Stimulated activated CD8-positive, alpha-beta memory T cell treated with anti-CD3 and anti-CD28 coated beads, Interleukin-15, amount 100 ng/mL, for 4 hours (primary cell): ENCODE results near the gene ELN.

Experiments
- DNase-seq, 2 donors: peaks; one replicate each; pipeline ENCODE4 v3.0.0-alpha.2; 2020; ENCODE audit warnings: low read depth in 2 of 2

Gene ELN

DNA sequence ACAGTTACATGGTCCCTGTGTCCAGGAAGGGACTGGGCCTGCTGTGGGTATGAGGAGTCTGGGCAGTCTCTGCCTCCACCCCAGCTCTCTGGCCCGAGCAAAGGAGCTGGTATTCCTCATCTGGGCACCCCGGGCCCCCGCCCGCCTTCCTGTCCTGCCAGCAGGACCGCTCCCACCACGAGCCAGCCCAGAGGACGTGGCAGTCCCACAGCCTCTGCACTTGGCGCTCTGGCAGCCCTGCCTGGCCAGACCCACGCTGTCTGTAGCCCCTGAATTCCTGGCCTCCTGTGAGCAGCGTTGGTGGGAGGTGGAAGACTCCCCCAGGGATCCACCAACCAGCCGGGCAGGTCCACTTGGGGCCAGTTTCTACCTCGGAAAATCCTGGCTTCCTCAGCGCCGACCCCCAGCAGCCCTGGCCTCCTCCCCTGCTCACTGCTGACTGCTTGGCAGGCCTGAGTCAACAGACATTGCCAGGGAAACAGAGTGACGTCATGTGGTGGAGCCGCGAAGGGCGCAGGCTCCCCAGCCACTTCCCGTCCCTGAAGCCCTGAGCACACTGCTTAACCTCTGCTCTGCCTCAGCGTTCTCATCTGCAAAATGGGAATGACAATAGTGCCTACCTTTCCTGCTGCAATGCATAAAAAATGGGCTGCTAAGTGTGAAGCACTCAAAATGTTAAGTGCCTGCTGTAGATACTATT, 34.0 kb downstream of the ELN start:
- DNase-seq: peak; percentile 37 to 48

DNA sequence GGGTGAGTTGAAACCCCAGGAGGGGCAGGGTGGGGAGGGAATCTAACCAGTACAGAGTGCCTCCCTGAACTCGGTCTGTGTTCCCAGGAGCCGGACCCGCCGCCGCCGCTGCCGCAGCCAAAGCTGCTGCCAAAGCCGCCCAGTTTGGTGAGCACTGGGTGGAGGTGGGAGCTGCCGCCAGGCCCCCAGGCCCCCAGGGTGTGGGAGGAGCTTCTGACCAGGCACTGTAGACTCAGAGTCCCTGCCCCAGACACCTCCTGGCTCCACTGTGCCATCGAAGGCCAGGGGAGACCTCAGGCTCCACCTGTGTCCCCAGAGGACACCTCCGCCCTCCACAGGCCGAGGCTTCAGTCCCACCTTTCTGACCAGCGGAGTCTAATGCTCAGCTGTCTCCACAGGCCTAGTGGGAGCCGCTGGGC, 35.3 kb downstream of the ELN start:
- DNase-seq: no peak

DNA sequence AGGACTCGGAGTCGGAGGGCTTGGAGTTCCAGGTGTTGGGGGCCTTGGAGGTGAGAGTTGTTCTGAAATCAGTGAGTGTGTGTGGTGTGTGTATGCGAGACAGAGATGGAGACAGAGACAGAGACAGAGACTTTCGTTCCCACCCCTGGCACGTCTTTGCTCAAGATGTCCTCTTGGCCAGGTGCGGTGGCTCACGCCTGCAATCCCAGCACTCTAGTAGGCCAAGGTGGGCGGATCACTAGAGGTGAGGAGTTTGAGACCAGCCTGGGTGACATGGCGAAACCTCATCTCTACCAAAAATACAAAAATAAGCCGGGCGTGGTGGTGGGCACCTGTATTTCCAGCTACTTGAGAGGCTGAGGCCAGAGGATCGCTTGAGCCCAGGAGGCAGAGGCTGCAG, 35.7 kb downstream of the ELN start:
- no peak for DNase-seq

DNA sequence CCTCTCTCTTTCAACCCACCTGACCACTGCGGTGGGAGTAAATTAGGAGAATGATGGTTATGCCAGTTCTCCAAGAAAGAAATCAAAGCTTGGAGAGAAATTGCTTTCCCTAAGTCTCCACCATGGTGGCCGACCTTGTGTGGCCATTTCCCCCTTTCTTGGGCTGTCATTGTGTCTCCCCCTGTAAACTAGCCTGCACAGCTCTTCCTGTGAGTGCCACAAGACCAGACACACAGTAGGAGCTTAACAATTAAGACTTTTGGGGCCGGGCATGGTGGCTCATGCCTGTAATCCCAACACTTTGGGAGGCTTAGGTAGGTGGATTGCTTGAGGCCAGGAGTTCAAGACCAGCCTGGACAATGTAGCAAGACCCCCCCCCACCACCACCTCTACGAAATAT, 36.7 kb downstream of the ELN start:
- no peak for DNase-seq

DNA sequence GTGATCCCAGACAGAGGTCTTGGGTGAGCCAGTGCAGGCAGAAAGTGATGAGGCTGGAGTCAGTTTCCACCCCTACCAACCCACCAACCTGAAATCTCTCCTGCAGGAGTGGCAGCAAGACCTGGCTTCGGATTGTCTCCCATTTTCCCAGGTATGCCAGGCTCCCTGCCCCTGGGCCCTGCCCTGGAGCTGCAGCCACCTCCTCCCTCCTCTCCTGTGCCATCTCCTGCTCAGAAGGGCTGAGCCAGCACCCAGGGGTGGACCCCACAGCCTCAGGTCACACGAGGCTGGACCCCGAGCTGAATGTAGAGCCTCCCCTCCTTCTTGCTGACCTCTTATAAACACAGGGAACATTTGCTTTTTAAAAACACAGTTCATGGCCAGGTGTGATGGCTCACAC, 38.7 kb downstream of the ELN start:
- DNase-seq: no peak

DNA sequence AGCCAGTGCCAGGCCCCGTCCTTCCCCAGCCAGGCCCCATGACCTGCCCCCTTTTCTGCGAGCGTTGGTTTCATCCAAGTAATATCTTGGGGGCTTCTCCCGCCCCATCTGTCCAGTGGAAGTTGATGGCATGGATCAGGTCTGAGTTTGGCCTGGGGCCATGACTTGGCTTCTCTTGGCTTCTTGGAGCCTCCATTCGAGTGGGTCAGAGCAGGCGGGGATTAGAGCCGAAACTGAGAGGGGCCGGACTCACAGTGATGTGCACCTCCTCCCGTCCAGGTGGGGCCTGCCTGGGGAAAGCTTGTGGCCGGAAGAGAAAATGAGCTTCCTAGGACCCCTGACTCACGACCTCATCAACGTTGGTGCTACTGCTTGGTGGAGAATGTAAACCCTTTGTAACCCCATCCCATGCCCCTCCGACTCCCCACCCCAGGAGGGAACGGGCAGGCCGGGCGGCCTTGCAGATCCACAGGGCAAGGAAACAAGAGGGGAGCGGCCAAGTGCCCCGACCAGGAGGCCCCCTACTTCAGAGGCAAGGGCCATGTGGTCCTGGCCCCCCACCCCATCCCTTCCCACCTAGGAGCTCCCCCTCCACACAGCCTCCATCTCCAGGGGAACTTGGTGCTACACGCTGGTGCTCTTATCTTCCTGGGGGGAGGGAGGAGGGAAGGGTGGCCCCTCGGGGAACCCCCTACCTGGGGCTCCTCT, 40.6 kb downstream of the ELN start:
- DNase-seq: no peak

DNA sequence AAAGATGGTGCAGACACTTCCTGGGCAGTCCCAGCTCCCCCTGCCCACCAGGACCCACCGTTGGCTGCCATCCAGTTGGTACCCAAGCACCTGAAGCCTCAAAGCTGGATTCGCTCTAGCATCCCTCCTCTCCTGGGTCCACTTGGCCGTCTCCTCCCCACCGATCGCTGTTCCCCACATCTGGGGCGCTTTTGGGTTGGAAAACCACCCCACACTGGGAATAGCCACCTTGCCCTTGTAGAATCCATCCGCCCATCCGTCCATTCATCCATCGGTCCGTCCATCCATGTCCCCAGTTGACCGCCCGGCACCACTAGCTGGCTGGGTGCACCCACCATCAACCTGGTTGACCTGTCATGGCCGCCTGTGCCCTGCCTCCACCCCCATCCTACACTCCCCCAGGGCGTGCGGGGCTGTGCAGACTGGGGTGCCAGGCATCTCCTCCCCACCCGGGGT, 41.1 kb downstream of the ELN start:
- no peak for DNase-seq

DNA sequence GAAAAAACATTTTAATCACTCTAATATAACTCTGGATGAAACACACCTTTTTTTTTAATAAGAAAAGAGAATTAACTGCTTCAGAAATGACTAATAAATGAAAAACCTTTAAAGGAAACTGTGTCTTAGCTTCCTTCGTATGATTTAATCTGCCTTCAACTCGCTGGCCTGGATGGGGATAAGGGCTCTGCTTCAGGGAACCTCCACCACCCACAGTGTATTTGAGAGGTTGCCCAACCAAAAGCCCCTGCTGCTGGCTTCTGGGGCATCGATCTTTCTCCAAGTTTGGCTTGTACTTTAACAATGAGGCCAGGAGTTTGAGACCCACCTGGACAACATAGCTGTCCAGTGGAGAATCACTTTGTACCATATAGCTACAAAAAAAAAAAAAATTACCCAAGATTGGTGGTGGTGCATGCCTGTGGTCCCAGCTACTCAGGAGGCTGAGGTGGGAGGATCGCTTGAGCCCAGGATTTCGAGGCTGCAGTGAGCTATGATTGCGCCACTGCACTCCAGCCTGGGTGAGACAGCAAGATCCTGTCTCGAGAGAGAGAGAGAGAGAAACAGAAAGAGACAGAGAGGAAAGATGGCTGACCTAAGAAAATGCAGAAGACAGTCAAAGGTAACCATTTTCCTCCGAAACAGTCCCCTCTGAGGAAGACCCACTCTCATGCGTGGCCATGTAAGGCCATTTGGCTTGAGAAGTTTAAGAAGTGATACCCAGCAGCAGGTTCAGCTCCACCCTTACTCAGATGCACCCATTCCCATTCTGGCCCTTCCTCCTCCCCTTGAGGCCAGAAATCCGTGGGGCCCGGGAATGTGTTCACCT, 42.0 kb downstream of the ELN start:
- DNase-seq: no peak

DNA sequence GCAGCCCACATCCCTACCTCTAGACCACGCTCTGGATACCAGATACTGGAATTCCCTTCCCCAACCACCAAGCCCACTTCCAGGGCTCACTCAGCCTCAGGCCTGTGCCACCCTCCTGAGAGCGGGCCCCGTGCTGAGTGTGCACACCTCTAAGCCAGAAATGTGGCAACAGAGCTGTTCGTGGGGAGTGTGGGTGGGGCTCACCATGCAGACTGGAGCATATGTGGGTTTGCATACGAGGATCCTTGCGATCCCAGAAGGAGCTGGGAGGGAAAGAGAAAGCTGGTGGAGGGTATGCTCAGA, 42.6 kb downstream of the ELN start:
- DNase-seq: no peak

DNA sequence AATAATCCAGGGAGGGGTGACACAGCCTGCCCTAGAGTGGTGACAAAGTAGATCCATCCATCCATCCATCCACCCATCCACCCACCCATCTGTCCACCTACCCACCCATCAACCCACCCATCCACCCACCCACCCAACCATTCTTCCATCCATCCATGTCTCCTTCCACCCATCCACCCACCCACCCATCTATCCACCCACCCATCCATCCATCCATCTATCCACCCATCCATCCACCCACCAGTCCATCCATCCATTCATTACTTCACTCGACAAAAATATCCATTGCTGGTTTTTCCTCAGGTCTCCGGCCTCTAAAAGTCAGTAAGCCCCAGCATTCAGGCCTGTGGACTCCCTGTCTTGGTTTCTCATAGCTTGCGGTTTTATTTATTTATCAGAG, 43.1 kb downstream of the ELN start:
- DNase-seq: no peak

DNA sequence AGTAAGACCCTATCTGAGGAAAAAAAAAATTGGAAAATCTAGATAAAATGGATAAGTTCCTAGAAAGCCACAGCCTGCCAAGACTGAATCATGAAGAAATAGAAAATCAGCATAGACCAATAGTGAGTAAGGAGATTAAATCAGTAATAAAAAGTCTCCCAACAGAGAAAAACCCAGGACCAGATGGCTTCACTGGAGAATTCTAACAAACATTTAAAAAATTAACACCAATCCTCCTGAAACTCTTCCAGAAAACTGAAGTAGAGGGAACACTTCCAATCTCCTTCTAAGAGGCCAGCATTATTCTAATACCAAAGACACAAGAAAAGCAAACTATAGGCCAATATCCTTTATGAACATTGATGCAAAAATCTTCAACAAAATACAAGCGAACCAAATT, 46.8 kb downstream of the ELN start:
- no peak for DNase-seq

DNA sequence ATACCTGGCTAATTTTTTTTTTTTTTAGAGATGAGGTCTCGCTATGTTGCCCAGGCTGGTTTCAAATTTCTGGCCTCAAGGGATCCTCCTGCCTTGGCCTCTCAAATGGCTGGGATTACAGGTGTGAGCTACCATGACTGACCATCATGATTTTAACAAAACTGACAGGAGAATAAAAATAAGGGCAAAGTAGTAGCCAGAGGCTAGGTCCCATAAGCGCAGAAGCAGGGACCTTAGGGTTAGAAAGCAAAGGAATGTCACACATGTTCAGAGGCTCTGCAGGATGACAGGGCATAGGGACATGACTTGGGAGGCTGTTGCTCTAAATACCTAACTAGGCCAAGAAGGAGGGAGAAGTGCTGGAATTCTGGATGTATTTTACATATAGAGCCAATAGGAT, 50.5 kb downstream of the ELN start:
- no peak for DNase-seq

DNA sequence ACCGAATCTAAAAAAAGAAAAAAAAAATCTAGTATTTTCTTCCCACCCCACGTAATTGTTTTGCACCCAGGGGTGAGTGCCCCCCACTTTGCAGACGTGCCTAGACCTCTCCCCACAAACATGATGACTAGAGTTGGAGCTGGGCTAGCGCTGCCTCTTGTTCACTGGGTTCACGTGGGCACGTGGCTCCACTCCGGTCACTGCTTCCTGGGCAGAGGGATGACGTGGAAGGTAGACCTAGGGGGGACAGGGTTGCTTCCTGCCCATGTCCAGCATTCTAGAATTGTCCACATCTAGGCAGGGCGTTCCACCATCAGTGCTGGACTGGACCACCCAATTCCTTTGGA, 54.8 kb downstream of the ELN start:
- no peak for DNase-seq

DNA sequence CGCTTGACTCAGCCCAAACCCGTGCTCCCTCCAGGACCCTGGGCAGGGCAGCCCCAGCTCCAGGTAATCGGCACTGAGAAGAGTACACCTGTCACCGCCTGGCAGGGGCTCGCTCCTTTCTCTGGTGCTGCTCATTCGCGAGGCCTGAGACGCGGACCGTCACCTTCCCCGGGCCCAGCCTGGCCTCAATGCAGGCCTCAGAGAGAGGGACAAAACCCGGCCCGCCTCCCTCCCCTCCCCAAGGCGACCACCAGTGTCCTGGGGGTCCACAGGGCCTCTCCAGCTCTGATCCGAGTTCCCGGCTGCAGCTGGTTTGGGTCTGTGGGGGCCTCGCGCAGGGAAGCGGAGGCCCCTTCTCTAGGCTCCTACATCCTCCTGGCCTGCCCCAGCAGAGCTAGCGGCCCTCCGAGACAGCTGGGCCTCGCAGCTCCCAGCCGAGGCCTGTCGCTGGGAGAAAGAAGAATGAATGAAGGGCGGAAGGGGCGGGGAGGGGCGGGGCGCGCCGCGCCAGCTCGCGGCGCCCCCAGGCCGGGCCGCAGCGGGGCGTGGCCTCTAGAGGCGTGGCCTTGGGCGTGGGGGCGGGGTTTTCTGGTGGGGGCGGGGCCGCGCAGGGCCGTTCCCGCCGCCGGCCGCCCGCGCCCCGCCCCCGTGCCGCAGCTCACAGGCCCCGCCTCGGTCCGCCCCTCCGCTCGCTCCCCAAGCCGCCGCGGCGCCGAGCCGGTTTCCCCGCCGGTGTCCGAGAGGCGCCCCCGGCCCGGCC, 55.3 kb downstream of the ELN start, which contains the start of gene LIMK1:
Gene LIMK1 (plus strand): TSS at position 688 of the 760 bp plus-strand sequence. CDS start 187 bp downstream, outside the sequence.
- DNase-seq: peak; percentile 52 to 67

DNA sequence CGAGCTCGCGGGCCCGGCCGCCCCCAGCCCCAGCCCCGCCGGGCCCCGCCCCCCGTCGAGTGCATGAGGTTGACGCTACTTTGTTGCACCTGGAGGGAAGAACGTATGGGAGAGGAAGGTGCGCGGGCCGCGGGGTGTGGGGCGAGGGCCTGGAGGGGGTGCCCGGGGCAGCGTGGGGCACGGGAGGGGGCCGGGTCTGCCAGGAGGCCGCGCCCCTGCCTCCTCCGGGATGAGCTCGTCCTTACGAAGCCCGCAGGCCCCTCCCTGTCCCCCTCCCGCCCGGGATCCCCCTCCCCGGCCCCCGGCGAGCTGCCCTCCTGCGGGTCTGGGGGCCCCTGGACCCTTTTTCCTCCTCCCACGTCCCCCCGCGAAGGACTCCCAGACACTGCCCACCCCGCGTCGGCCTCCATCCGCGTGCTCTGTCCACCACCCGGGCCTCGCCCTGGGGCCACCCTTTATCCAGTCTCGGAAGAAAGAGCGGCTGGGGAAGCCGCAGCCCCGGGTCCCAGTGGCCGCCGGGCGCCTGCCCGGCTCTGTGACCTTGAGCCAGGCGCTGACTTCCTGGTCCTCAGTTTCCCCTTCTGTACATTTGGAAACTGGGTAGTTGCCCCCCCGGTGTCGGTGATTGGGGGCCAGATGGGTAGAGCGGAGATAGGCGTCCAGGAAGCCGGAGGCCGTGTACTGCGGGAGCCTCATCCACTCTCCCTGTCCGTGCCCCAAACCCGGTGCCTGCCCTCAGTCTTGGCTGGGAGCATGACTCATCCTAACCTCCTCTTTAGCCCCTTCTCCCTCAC, 56.2 kb downstream of the ELN start:
- DNase-seq: peak in 1 of 2 donors; percentile 31

DNA sequence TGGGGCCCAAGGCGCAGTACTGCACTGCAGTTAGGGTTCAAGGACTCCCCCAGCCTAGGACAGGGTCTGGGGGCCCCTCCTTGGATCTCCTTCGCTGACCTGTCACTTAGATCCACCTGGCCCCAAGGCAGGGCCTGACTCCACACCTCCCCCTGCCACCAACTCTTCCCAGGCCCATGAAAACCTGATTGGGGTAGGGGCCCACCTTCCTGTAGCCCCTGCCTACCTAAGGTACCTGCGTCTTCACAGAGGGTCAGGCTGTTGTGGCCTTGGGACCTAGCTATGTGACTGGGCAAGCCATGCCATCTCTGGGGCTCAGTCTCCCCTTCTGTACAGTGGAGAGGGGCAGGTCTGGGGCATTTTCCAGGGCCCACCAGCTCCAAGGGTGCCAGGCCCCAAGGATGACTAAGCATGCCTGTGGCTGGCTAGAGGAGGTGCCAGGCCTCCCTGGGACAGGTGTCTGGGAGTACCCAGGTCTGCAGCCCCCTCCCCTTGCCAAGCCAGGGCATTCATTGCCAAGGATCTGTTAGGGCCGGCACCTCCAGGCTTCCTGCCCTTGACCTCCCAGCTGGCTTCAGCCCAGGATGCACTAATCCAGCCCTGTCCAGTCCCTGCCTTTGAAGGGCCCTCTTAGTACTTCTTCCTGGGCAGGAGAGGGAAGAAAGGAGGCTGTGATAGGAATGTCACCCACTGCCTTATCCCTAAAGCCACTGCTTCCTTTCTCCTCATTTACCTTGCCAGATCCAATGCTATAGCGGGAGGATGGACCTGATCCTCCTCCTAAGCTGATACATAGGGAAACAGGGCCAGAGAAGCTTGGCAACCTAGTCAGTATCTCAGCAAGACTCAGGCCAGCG, 57.0 kb downstream of the ELN start:
- DNase-seq: no peak

DNA sequence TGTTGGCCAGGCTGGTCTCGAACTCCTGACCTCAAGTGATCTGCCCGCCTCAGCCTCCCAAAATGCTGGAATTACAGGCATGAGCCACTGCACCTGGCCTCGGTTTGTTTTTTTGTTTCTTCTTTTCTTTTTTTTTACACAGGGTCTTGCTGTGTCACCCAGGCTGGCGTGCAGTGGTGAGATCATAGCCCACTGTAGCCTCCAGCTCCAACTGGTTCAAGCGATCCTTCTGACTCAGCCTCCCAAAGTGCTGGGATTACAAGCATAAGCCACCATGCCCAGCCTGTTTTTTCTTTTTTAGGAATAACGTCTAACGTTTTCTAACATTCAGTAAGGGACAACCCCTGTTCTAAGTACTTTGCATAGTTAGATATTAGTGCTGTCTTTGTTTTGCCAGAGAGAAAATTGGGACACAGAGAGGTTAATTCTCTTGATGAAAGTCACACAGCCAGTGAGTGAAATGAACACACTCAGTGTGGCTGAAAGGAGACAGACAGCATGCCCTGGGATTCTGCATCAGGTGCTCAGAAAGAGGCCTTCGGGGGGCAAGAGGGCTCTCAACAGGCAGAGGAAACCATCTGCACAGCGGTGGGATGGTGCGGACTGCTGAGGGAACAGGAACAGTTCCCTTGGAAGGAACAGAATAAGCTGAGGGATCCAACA, 59.9 kb downstream of the ELN start:
- DNase-seq: no peak

DNA sequence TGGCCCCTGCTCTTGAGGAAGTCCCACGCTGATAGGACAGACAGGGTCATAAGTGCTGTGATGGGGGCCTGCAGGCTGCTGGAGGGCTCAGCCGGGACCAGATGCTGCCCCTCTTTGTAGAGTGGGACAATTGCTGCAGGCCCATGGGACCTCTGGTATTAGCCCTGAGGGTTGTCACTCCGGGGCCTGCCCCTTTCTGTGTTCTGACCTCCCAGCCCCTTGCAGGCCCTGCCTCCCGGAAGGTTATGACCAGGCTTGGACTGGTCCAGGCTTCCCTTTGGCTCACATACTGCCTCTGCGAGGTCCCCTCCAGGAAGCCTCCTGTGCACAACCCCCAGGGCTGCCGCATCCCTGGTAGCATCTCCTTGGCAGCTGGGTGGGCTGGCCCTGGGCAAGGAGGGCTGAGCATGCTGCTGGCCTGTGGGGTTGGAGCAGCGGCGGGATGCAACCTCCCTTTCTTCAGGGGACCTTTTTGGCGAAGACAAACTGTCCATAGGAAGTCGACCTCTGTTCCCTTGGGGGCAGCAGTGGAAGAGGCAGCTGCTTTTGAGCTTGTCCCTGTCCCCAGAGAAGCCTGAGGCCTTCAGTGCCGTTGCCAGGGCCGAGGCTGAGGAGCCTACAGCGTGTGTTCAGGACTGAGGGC, 64.5 kb downstream of the ELN start:
- DNase-seq: no peak

DNA sequence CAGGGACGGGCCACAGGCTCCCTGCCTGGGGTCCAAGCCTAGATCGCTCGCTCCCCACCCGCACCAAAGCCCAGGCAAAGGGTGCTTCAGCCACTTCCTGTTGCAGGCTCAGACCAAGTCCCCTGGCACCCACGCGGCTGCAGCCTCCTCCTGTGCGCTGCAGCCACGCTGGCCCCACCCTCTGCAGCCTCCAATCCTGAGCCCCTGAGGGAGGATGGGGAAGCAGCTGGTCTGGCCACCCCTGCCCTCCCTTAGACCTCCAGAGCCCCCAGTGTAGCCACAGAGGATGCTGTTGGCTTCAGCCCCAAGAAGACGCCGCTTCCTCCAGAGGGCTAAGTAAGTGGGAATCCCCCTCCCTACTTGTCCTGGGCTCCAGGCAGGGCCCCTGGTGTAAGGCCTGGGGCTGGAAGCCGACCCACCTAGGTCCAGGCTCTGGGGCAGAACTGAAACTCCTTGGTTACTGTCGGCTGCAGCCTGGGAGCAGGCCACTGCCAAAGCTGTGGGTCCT, 65.0 kb downstream of the ELN start:
- DNase-seq: no peak
